Right lobe of liver (tissue), 6 donors: ENCODE measurements around the gene ZNF600. TPM values are rescaled to one million over a fixed set of nuclear protein-coding genes. Genes with fewer than 3 reads are reported as not detected.
A peak's percentile ranks its signal among the peaks of the same experiment; 100 is the strongest.
"Not testable (repeated sequence)": the region's sequence is repeated elsewhere in the genome, so short reads cannot be mapped to it uniquely, and the experiment has no call there.

Experiments used
- ATAC-seq, 4 donors: fragments of 200-7000 bp; cut with Tn5 transposase; one replicate each; pipeline ENCODE4 v1.9.1; 2020; ENCODE audit warnings: mild to moderate bottlenecking in 4 of 4, moderate library complexity in 4 of 4
- DNase-seq, 3 donors: peaks; one replicate each; pipeline ENCODE4 v3.0.0-alpha.2; 2020
- H3K27ac ChIP-seq, 3 donors: fragments of 200-600 bp; one replicate each; pipeline ENCODE4 v1.8.0; 2022
- H3K27me3 ChIP-seq, 2 donors: fragments of 200-600 bp; one replicate each; pipeline ENCODE4 v1.8.0; 2022
- H3K36me3 ChIP-seq, 4 donors: fragments of 200-600 bp; sonication (generic) in 1 of 4; one replicate each; pipeline versions ENCODE4 v1.5.1 to v1.8.0; 2017 to 2022; ENCODE audit warnings: control low read depth in 1 of 4
- H3K4me1 ChIP-seq, 4 donors: fragments of 200-600 bp; sonication (generic) in 1 of 4; one replicate each; pipeline versions ENCODE4 v1.5.1 to v1.8.0; 2017 to 2022; ENCODE audit warnings: control low read depth in 1 of 4
- H3K4me3 ChIP-seq, 3 donors: fragments of 200-600 bp; one replicate each; pipeline ENCODE4 v1.8.0; 2022
- H3K9me3 ChIP-seq, 4 donors: fragments of 200-600 bp; sonication (generic) in 1 of 4; one replicate each; pipeline versions ENCODE4 v1.5.1 to v1.8.0; 2017 to 2022; ENCODE audit warnings: control low read depth in 1 of 4
- CTCF ChIP-seq, 4 donors: fragments of 200-600 bp in 3 of 4; fragments of 450-650 bp in 1 of 4; IDR thresholded peaks; one replicate each; pipeline versions ENCODE4 v1.5.1 to v1.8.0; 2016 to 2022; ENCODE audit warnings: antibody characterized with exemption in 4 of 4, mild to moderate bottlenecking in 2 of 4
- POLR2A ChIP-seq: fragments of 450-650 bp; IDR thresholded peaks from one replicate; pipeline ENCODE4 v1.6.1; 2017; ENCODE audit warnings: antibody characterized with exemption, mild to moderate bottlenecking
- WGBS: methylation state at CpG from one replicate; pipeline ENCODE4 v1.1.6; 2018; ENCODE audit warnings: low coverage, low lambda C conversion rate; ENCODE audit not compliant: insufficient coverage; ENCODE audit errors: missing lambda C conversion rate; 5-methylcytosine and 5-hydroxymethylcytosine counted together
- intact Hi-C, 2 donors: fragments of 100-400 bp; cut with DNase I; formaldehyde crosslinking; loops; one replicate each; pipeline versions ENCODE4 v1.11.2 to v1.14.1; 2022
- total RNA-seq, 6 experiments: library from RNA; depleted of rRNA in 2 of 6; stranded (reverse); fragments of >200 nt in 2 of 6; fragmentation: NEBNext Ultra II Directional in 3 of 6; extraction: Animal tissue kit (Norgen Biotek cat#: 25700) in 3 of 6; gene quantifications; one replicate each; pipeline versions ENCODE4 v1.1.0 to v1.2.4, GENCODE V29; 2016 to 2023
- donor health status: DM: no; HTN: yes; CAD: no.
- donor health status: DM: no; HTN: no; CAD: no.
- donor health status: DM: no; HTN: no; CAD: no.
- donor health status: DM: no; HTN: yes; CAD: no.
- donor health status: DM: no; HTN: yes; CAD: no.

ZNF600 gene
- total RNA-seq, 6 experiments from 2014 or later, result 1.4 to 4.3 (median 2.1) TPM

DNA sequence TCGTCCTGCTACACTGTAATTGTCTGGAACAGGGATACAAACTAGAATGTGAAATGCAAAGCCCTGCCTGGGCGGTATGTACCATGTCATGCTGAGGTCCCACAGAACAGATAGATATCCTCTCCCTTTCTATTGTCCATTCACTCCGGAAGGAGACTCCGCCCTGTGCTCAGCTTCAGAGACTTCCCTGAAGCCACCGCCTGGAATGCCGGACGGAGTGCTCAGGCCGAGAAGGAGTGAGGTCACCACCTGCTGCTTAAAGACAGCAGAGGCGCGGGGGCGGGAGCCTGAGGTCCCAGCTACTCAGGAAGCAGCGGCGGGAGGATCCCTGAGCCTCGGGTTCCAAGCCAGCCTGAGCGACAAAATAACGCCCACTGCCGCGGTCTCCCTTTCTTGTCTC is 50.9 kb downstream of the ZNF600 start:
- ATAC-seq, result peak; percentile 17 to 60 (median 34)
- Histone ChIP-seq H3K4me1 (no peaks in the 10 kb centered on the region), H3K9me3 (no peaks in the 10 kb centered on the region), H3K36me3 (no peaks in the 10 kb centered on the region), H3K4me3 (no peak overlapping the region), H3K27ac (peak overlapping the region; percentile 49 to 67 (median 59)), H3K27me3 (no peaks in the 10 kb centered on the region)
- no peak for TF ChIP-seq CTCF (IDR thresholded peaks at IDR 0.05)
- TF ChIP-seq POLR2A, result no peak
- DNase-seq, result peak; percentile 51 to 73 (median 61)
- WGBS, result 48% methylated on average over 5 of the region's 18 CpGs
- intact Hi-C loops, result no loop called here

- peak; percentile 98 to 99 (median 99) for ATAC-seq
- peak within 1 kb of the TSS; percentile 65 to 76 (median 73) for H3K4me3 ChIP-seq
- WGBS, result 6% methylated on average over 34 of the region's 38 CpGs
- TF ChIP-seq CTCF (IDR thresholded peaks at IDR 0.05), result peak; percentile 9 to 68 (median 52)
- TF ChIP-seq POLR2A, result peak; percentile 68
- H3K4me1 ChIP-seq, result no peaks in the 10 kb centered on the region
- no peaks in the 10 kb centered on the region for H3K9me3 ChIP-seq
- intact Hi-C loops, result no loop called here
- peak within 1 kb of the TSS; percentile 49 to 67 (median 59) for H3K27ac ChIP-seq
- DNase-seq, result peak; percentile 97
- no peaks in the 10 kb centered on the region for H3K27me3 ChIP-seq
- H3K36me3 ChIP-seq, result no peaks in the 10 kb centered on the region
Measured at GRCh38 chr19:52734893-52735661, 51.5 kb downstream of the ZNF600 start, which contains the start of gene ZNF611. ZNF611 (minus strand) TSS chr19:52735044; CDS start chr19:52715894, 19,150 bp downstream.

- ATAC-seq (peak; percentile 16 to 42 (median 28)), DNase-seq (peak; percentile 27 to 57 (median 48))
- intact Hi-C loops, result no loop called here
- Histone ChIP-seq H3K27ac (peak overlapping the region; percentile 49 to 67 (median 59)), H3K4me1 (no peaks in the 10 kb centered on the region), H3K9me3 (no peaks in the 10 kb centered on the region), H3K36me3 (no peaks in the 10 kb centered on the region), H3K4me3 (peak overlapping the region; percentile 65 to 76 (median 73)), H3K27me3 (no peaks in the 10 kb centered on the region)
- WGBS, result 1% methylated on average over 28 of the region's 39 CpGs
- no peak for TF ChIP-seq CTCF (IDR thresholded peaks at IDR 0.05)
- TF ChIP-seq POLR2A, result no peak
Measured at GRCh38 chr19:52734331-52734892, 52.2 kb downstream of the ZNF600 start.

- intact Hi-C loops, H3K9me3 ChIP-seq, H3K4me1 ChIP-seq, H3K36me3 ChIP-seq, H3K27ac ChIP-seq, H3K4me3 ChIP-seq, DNase-seq, H3K27me3 ChIP-seq, ATAC-seq: not testable (repeated sequence)
- 98% methylated on average over 9 of the region's 16 CpGs for WGBS
Measured at GRCh38 chr19:52726051-52726450, 60.5 kb downstream of the ZNF600 start.

DNA sequence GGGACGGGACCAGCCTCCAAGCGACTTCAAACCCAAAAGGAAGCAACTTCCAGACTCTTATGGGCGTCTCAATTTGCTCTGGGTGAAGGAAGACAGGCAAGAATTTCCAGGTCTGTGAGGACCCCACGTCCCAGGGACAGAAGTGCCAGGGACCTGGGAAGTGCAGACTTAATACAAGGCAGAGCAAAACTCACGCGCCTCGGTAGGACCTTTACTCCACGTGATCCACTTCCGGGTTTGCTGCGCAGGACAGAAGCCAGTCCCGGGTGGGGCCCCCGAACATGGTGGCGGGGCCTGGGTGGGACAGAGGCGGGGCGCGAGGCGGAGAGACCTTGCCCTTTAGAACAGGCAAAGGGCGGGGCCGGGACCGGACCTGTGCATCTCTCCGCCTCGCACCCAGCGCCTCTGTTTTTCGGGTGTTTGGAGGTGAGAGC is 61.0 kb downstream of the ZNF600 start:
- ATAC-seq (no peak), DNase-seq (no peak)
- Histone ChIP-seq H3K27me3 (no peaks in the 10 kb centered on the region), H3K9me3 (no peaks in the 10 kb centered on the region), H3K4me3 (no peak overlapping the region), H3K4me1 (no peaks in the 10 kb centered on the region), H3K27ac (no peak overlapping the region), H3K36me3 (peaks cover 0 to 6% (median 0%) of the 10 kb centered on the region in 4 donors)
- WGBS, result 93% methylated on average over 8 of the region's 24 CpGs
- TF ChIP-seq POLR2A (no peak), CTCF (IDR thresholded peaks at IDR 0.05) (no peak)
- intact Hi-C loops, result no loop called here
